AG09319 (cell line): ENCODE results near the gene GNPTAB.
"Not testable (repeated sequence)": the region's sequence is repeated elsewhere in the genome, so short reads cannot be mapped to it uniquely, and the experiment has no call there.

Experiments used
- DNase-seq: peaks from one replicate; pipeline ENCODE4 v3.0.0-alpha.2; 2010; ENCODE audit warnings: low read depth; ENCODE audit errors: extremely low read depth
- CTCF ChIP-seq: IDR thresholded peaks from 2 replicates; pipeline ENCODE4 v1.5.1; 2011; ENCODE audit warnings: low read depth, mild to moderate bottlenecking, inconsistent platforms, low read length, moderate library complexity

The GNPTAB gene

GRCh38 chr12:101870925-101871324 is 40.2 kb upstream of the GNPTAB start:
- no peak for DNase-seq
- no peak for TF ChIP-seq CTCF

DNA sequence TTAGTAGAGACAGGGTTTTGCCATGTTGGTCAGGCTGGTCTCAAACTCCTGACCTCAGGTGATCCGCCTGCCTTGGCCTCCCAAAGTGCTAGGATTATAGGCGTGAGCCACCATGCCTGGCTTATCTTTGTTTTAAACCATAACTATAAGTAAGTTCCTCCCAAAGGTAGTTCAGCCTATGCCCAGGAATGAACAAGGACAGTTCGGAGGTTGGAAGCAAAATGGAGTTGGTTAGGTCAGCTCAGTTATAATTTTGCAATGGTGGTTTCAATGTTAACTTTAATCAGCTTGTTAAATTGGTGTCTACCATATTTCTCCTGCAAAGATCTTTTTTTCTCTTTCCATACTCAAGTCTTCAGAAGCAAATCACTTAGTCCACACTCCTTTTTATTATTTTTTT is 36.9 kb upstream of the GNPTAB start:
- not testable (repeated sequence) for DNase-seq

DNA sequence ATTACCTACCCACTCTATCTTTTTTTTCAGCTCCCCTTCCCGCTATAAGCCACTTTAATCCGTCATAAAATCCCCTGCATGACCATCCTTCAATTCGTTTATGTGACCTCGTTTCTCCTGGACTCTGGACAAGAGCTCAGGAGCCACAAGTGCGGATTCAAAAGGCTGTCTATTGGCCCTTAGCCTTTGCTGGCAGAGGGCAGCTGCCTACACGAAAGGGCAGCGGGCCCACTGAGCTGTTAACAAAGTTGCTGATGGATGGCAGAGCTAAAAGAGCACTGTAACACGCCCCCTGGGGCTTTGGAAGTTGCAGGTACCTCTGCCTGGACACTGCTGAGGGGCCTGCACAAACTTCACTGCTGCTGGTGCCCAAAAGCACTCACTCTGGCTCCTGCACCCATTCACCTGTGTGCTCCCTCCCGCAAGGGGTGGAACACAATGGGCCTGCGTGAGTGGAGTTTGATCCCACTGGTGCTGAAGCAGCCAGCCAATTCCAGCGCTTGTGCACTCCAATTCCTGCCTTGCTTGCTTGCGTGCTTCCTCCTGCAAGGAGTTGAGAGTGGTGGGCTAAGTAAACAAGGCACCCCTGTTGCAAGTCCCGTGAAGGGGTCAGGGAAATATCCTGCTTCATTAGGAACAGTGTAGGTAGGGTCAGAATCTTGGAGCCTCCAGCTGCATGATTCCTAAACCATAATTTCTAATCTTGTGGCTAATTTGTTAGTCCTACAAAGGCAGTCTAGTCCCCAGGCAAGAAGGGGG is 36.0 kb upstream of the GNPTAB start:
- no peak for TF ChIP-seq CTCF
- DNase-seq = no peak

DNA sequence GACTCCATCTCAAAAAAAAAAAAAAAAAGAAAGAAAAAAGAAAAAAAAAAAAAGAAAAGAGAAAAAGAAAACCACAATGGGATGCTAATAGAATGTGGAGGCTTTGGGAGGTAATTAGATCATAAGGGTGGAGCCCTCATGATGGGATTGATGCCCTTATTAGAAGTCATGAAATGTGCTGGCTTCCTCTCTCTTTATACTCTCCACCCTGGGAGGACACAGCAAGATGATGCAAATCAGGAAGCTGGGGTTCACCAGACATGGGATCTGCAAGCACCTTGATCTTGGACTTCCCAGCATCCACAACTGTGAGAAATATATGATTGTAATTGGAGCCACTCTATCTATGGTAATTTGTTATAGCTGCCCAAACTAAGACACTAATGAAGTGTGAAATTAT is 33.2 kb upstream of the GNPTAB start:
- no peak for TF ChIP-seq CTCF
- DNase-seq = no peak

GRCh38 chr12:101862245-101862644 is 31.5 kb upstream of the GNPTAB start:
- no peak for TF ChIP-seq CTCF
- no peak for DNase-seq

- not testable (repeated sequence) for DNase-seq
Observed at GRCh38 chr12:101861688-101862087, 30.9 kb upstream of the GNPTAB start.

DNA sequence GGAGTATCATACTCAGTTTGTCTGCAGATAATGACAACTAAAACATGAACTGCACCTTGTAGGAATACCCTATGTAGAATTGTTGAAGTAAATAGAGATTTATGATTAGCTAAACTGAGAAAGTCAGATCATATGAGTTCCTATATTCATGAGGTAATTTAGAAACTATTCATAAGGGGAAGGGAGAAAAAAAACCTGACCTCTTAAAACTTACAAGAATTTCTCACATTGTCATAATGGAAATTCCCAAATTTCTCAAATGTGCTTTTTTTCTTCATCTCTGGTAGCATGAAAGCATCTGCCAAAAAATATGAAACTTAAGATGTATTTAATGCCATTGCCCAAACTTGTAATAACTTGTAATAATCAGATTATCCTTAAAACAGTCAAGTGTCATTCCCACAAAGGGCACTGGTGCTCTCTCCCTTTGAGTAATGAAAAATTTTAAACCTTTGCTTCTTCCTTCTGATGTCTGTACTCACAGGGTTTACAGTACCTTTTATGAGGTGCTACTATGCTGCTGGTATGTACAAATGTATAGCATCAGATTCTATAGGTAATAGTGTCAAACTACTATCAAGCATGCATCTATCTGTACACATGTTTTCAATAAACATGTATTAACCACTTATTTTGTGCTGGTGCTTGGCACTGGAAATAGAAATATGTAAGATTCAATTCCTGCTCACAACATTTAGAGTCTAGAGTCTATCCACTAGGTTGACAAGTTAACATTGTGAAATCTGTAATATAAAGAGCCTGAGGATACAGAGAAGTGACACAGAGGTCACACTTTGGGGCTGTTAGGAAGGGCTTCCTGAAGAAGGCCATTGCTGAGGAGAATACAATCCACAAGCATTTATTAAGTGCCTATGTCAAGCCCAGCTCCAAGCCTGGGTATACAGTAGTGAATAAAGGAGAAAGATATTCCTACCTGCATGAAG is 29.2 kb upstream of the GNPTAB start:
- TF ChIP-seq CTCF = no peak
- no peak for DNase-seq

GRCh38 chr12:101858361-101858760 is 27.6 kb upstream of the GNPTAB start:
- DNase-seq = no peak
- TF ChIP-seq CTCF = no peak
